IMR-90 (cell line): Measurements from ENCODE around the gene HIVEP1.

Experiments
- CTCF ChIP-seq: conservative IDR thresholded peaks from 2 replicates; pipeline ENCODE4 v1.5.1; 2012; ENCODE audit warnings: mild to moderate bottlenecking, low read depth, low read length, improper control_type of control experiment
- MAZ ChIP-seq: IDR thresholded peaks from 2 replicates; pipeline ENCODE4 v1.6.1; 2012; ENCODE audit warnings: low read depth, mild to moderate bottlenecking, low read length, improper control_type of control experiment, moderate library complexity, borderline replicate concordance
- POLR2A ChIP-seq: IDR thresholded peaks from 2 replicates; pipeline ENCODE4 v1.6.1; 2012; ENCODE audit warnings: mild to moderate bottlenecking, low read depth, low read length
- RCOR1 ChIP-seq: IDR thresholded peaks from 2 replicates; pipeline ENCODE4 v1.6.1; 2012; ENCODE audit warnings: mild to moderate bottlenecking, low read length, improper control_type of control experiment; ENCODE audit not compliant: insufficient replicate concordance
- USF2 ChIP-seq: fragments of 150-350 bp; IDR thresholded peaks from 2 replicates; pipeline ENCODE4 v1.6.1; 2017; ENCODE audit warnings: mild to moderate bottlenecking, antibody characterized with exemption, low read length, low read depth

GRCh38 chr6:12000174-12000573 lies 11.9 kb upstream of the HIVEP1 start:
- TF ChIP-seq CTCF (no peak), RCOR1 (no peak), POLR2A (no peak), USF2 (no peak), MAZ (no peak)
